GM21447 (cell line): ENCODE measurements around the gene MPDU1.
"Not testable (repeated sequence)": the region's sequence is repeated elsewhere in the genome, so short reads cannot be mapped to it uniquely, and the experiment has no call there.

Experiments
- ATAC-seq: cut with Tn5 transposase; IDR thresholded peaks from one replicate; pipeline ENCODE4 v1.9.1; 2021; ENCODE audit not compliant: unreplicated experiment

The MPDU1 gene

DNA sequence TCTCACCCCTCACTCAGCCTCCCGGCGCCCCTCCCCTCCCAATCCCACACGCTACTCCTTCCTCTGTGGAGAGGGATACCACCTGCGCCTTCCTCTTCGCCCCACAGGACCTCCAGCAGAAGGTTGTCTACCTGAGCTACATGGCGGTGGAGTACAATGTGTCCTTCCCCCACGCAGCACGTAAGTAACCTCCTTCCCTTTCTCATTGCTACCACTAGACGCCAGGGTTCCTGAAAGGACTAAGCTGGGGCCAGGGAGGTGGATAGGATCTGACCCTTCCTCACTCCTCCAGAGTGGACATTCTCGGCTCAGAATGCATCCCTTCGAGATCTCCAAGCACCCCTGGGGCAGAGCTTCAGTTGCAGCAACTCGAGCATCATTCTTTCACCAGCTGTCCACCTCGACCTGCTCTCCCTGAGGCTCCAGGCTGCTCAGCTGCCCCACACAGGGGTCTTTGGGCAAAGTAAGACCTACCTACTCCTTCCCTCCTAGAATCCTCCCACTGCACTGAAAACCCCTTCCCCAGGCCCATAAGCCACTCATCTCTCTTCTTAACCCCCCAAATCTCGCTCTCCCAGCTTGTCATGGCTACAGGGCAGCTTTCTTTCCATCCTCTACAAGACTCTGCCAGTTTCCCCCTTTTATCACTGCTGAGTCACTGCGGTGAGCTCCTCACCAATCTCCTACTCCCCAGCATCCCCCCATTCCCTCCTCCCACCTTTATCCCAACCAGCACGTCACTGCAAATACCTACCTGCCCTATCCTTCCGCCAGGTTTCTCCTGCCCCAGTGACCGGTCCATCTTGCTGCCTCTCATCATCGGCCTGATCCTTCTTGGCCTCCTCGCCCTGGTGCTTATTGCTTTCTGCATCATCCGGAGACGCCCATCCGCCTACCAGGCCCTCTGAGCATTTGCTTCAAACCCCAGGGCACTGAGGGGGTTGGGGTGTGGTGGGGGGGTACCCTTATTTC lies 2.8 kb upstream of the MPDU1 start:
- no peak for ATAC-seq

DNA sequence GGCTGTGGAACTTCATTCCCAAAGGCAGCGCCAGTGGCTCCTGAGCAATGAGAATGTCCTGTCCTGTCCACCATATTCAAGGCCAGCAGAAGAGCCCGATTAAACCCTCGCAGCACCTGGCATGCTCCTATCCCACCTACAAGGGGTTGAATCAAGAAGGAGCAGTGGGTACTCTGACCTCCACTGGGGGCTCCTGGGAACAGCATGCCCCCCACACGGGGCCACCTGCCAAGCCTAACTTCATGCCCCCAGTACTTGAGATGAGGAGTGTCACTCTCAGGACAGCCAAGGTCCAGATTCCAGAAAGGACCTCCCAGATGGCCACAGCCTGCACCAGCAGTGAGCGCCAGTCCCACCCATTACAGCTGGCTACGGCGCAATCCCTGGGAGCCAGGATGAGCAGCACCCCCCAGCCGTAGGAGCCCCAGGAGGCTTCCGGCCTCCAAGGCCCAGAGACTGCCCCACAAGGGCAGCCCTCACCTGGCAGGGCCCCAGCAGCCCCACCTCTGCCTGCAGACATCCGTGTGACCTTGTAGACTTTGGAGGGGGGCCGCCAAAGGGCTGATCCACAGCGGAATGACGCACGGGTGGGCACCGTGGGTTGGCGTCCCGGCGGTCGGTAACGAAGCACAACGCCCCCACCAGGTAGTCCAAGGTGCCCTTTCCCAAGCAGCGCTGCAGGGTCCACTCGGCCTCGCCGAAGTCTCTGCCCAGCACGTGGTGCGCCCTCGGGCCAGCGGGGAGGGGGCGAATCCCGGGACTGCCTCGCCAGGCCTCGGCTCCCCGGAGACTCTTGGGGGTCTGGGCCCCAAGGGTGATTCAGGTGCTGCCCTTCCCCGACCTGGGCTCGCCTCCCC lies 1.0 kb upstream of the MPDU1 start:
- ATAC-seq: no peak

GRCh38 chr17:7586673-7587419 lies 3.2 kb downstream of the MPDU1 start:
- no peak for ATAC-seq

DNA sequence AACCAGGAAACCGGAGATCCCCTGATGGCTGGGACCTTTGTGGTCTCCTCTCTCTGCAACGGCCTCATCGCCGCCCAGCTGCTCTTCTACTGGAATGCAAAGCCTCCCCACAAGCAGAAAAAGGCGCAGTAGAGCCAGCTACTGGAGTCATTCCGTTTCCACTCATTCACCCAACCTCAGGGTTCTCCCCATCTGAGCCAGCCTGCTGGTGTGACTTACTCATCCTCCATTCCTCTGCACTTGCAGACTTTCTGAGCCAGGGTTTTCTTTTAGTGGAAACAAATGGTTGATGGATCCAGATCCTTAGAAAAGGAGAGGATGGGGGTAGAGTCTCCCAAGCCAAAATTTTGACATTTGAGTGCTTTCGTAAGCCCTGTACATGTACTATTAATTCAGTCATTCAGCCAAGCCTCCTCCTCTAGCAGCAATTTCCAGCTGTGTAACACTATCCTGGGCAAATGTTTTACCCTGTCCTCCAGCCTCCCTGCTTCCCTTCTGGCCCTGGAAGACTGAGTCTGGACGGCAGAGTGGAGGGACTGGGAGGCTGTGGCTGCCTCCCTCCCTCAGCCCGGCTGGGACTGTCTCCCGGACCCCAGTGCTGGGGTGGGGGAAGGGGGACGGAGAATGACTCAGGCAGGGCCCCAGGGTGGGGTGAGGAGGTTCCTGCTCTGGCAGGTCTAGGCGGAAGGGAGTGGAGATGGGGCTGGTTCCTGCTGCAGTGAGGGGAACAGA lies 3.9 kb downstream of the MPDU1 start:
- no peak for ATAC-seq

- ATAC-seq: no peak
Observed at GRCh38 chr17:7588553-7589203, 5.0 kb downstream of the MPDU1 start.

DNA sequence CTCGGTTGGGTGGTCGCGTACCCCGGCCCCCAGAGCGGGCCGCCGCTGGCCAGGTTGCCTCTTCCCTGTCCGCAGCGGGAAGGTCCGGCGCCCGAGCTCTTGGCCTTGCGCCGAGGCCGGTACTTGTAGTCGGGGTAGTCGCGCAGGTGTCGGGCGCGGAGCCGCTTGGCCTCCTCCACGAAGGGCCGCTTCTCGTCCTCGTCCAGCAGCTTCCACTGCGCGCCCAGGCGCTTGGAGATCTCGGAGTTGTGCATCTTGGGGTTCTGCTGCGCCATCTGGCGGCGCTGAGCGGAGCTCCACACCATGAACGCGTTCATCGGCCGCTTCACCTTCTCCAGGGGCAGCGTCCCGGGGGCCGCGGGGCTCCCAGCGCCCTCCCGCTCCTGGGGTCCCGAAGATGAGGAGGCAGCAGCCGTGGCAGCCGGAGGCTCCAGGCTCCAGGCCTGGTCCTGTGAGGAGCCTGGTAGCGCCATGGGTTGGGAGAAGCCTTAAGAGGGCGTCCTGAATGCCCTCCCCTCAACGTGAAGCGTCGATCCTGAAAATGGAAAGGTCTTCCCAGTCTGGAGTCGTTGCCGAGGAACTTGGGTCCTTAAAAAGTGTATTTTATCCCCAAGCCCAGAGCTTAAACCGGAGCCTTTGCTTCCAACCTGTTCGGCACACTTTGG lies 5.7 kb downstream of the MPDU1 start:
- ATAC-seq: no peak

GRCh38 chr17:7589891-7590691 lies 6.4 kb downstream of the MPDU1 start, which contains the start of gene SOX15:
TSS of gene SOX15 (minus strand) at chr17:7590094. CDS start at chr17:7589676, 418 bp downstream.
- ATAC-seq: no peak

DNA sequence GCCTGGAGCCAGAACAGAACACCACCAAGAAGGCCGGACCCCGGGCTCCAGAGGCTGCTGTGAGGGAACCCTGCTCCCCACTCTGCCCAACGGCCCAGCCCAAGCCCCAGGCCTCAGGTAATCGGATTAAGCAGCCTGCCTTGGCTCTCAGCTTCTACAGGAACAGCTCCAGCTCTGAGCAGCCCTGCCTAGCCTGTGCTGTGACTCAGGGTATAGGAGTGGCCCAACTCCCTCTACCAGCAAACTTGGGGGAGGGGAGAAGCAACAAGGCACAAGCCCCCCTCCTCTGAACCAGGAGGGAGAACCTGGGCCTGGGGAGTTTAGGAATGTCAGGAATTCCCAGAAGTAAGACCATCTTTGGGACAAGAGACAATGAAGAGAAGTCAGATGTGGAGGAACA lies 7.1 kb downstream of the MPDU1 start:
- ATAC-seq: no peak

DNA sequence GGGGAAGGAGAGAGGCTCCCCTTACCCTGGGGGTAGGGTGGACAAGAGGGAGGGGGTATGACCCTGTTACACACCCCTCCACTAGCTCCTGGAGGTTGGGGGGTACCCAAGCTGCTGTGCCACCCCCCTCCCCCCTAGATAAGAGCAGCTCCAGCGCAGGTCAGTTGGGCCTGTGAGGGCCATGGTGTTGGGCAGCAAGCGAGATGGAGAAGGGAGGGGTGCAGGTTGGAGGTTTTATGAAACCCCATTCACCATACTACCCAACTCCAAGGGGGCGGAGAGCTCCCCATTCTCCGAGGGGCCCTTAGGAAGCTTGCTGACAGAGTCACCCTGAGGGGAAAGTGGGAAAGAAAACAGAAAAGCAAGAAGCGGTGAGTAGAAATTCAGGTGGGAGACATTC lies 7.9 kb downstream of the MPDU1 start:
- no peak for ATAC-seq

GRCh38 chr17:7592422-7593021 lies 8.9 kb downstream of the MPDU1 start:
- ATAC-seq: no peak

DNA sequence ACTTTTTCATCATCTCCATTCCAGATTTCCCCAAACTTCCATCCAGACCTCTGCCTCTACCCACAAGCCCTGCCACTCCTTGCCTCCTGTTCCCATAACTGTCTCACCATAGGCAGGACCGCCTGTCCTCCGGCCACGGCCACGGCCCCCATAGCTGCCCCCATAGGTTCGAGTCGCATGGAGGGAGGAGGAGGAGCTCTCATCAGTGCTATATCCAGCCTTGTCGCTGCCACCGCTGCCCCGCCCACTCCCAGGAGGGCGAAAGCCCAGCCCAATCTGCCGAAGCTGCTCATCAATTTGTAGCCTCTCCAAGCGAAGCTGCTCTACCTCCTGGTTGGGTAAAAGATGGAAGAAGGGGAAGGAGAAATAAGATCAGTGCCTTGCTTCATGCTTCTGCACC lies 9.6 kb downstream of the MPDU1 start:
- no peak for ATAC-seq

- not testable (repeated sequence) for ATAC-seq
Observed at GRCh38 chr17:7597561-7597960, 13.9 kb downstream of the MPDU1 start.

GRCh38 chr17:7606280-7606679 lies 22.6 kb downstream of the MPDU1 start:
- ATAC-seq: no peak

DNA sequence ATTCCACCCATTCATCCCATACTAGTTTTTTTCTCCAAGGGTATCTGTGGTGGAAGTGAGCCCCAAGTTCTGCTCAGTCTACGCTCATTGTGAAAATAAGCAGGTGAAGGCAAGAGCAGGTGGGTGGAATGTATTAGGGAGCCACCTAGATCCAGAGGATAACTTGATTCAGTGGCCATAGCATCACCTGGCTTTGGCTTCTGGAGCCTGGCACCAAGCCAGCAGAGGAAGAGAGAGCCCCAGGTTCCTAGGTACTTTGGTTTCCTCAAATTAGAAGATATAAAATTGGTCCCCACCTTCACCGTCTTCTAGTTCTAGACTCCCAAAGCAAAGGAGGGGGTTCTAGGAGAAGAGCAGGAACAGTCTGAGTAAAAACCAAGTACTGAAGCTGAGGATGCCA lies 27.0 kb downstream of the MPDU1 start:
- ATAC-seq: no peak

- ATAC-seq: no peak
Observed at GRCh38 chr17:7611635-7612293, 28.1 kb downstream of the MPDU1 start.

GRCh38 chr17:7612294-7612640 lies 28.6 kb downstream of the MPDU1 start:
- ATAC-seq: no peak

GRCh38 chr17:7613769-7614424 lies 30.2 kb downstream of the MPDU1 start:
- ATAC-seq: no peak
